Mammary epithelial cell (primary cell): ENCODE data around the gene OAT.

Experiments used
- EZH2 ChIP-seq: IDR thresholded peaks from 2 replicates; pipeline ENCODE4 v1.6.1; 2012; ENCODE audit warnings: low read length, inconsistent platforms, borderline replicate concordance
- TF ChIP-seq, protein P1 (sequence below), 2 donors: IDR thresholded peaks in 1 of 2; conservative IDR thresholded peaks in 1 of 2; 2 replicates each; pipeline ENCODE4 v1.5.1; 2011 to 2012; ENCODE audit warnings: inconsistent platforms in 2 of 2, low read length in 2 of 2, mild to moderate bottlenecking in 2 of 2, control low read depth in 1 of 2, low read depth in 1 of 2; ENCODE audit not compliant: insufficient read depth in 1 of 2; ENCODE audit errors: extremely low read depth in 1 of 2

DNA sequence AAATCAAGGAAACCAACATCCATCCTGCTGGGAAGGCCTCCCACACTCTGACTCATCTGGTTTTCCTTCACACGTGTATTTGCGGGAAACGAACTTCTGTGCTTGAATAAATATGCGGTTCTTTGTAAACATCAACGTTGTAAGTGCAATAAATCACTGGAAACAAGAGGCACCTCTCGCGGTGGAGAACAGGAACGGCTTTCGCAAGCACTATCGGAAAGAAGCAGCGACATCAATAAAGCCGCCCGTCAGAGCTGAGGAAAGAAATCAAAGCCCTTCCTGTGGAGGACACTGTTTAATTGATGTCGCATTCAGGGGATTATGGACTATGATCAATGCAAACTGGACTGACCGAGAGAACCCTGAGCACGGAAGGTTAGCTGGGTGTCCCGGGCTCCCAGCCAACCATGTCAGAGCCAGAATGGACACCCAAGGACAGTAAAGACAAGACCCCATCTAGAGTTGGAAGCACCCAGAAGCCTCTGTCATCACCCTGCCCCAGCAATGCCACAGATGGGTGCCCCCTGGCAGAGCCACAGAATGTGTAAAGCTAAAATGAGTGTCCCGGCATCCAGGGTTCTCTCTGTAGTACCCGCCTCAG lies 37.6 kb downstream of the OAT start:
- TF ChIP-seq, protein P1, sequence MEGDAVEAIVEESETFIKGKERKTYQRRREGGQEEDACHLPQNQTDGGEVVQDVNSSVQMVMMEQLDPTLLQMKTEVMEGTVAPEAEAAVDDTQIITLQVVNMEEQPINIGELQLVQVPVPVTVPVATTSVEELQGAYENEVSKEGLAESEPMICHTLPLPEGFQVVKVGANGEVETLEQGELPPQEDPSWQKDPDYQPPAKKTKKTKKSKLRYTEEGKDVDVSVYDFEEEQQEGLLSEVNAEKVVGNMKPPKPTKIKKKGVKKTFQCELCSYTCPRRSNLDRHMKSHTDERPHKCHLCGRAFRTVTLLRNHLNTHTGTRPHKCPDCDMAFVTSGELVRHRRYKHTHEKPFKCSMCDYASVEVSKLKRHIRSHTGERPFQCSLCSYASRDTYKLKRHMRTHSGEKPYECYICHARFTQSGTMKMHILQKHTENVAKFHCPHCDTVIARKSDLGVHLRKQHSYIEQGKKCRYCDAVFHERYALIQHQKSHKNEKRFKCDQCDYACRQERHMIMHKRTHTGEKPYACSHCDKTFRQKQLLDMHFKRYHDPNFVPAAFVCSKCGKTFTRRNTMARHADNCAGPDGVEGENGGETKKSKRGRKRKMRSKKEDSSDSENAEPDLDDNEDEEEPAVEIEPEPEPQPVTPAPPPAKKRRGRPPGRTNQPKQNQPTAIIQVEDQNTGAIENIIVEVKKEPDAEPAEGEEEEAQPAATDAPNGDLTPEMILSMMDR (conservative IDR thresholded peaks at IDR 0.05 in 1 of 2, IDR thresholded peaks at IDR 0.05 in 1 of 2; ENCODE audit: extremely low read depth in 1 of 2, insufficient read depth in 1 of 2, low read depth in 1 of 2, low read length in 2 of 2) = no peak
- no peak for TF ChIP-seq EZH2
